ENCODE data around the gene PTPRN2. TPM values are rescaled to one million over a fixed set of nuclear protein-coding genes. Genes with fewer than 3 reads are reported as not detected.

PTPRN2 gene
- total RNA-seq, 1 experiment from 2014 or later: 2.1 TPM

DNA sequence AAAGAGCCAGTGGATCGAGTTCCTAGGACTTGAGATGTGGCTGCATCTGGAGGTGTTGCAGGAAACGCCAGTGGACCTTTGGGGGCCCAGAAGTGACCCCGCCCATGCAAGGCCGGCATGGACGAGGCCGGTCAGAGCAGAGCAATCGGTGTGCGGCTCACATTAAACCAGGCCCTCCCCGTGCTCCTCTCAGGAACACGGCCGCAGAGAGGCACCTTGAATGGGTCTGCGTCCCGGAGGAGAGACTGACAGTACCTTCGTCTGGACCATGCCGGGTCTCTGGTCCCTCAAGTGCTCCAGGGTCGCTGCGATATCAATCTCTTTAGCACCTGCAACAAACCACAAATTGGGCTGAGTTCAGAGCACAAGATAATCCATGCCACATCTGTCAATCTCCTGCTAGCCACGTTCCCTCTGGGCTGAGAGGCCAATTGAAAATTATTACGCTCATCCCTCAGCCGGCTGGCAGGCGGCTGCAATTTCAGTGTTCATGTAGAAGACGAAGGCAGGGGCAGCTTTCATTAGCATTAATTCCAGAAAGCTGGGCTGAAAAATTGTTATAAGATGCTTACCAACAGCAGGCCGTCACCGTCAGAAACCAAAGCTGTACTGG, 1038.8 kb downstream of the PTPRN2 start:
- Histone ChIP-seq H3K27me3 (ENCODE audit: insufficient read depth, low read length) (no peaks in the 10 kb centered on the region), H2AFZ (ENCODE audit: low read depth, low read length, poor library complexity, severe bottlenecking) (no peak overlapping the region), H3K79me2 (ENCODE audit: insufficient read depth, low read length) (no peaks in the 10 kb centered on the region), H3K27ac (ENCODE audit: low read depth, low read length) (no peak overlapping the region), H3K4me1 (ENCODE audit: control insufficient read depth in 1 of 2, insufficient read depth in 2 of 2, low read length in 2 of 2) (no peaks in the 10 kb centered on the region), H3K9me2 (ENCODE audit: insufficient read depth) (no peaks in the 10 kb centered on the region), H3K4me2 (ENCODE audit: low read length) (no peak overlapping the region), H3K36me3 (ENCODE audit: control insufficient read depth in 1 of 2, insufficient read depth in 2 of 2, low read length in 2 of 2) (no peaks in the 10 kb centered on the region), H3K9ac (ENCODE audit: low read length) (no peak overlapping the region), H3K9me3 (ENCODE audit: control insufficient read depth in 1 of 2, insufficient read depth in 1 of 2, low read depth in 1 of 2, low read length in 2 of 2) (no peaks in the 10 kb centered on the region), H3K4me3 (replicated peaks in 1 of 2; ENCODE audit: low read depth in 1 of 2, low read length in 2 of 2) (no peak overlapping the region), H4K20me1 (ENCODE audit: insufficient read depth) (no peaks in the 10 kb centered on the region)
- ATAC-seq (no peak), DNase-seq (ENCODE audit: low read depth, low spot score) (no peak)
- RAD21 ChIA-PET (ENCODE audit: low non-redundant PET in 1 of 2, low total read pairs in 2 of 2, uncharacterized antibody in 2 of 2, unreplicated experiment in 2 of 2): no interaction called here
- intact Hi-C loops (cut with micrococcal nuclease): no loop called here
- no peak for TF ChIP-seq MAX (IDR thresholded peaks at IDR 0.05)
- no peak for TF ChIP-seq POLR2AphosphoS5 (IDR thresholded peaks at IDR 0.05; ENCODE audit: low read depth, low read length)
- TF ChIP-seq CEBPB (IDR thresholded peaks at IDR 0.05; ENCODE audit: low read depth): no peak
- TF ChIP-seq, protein P1, sequence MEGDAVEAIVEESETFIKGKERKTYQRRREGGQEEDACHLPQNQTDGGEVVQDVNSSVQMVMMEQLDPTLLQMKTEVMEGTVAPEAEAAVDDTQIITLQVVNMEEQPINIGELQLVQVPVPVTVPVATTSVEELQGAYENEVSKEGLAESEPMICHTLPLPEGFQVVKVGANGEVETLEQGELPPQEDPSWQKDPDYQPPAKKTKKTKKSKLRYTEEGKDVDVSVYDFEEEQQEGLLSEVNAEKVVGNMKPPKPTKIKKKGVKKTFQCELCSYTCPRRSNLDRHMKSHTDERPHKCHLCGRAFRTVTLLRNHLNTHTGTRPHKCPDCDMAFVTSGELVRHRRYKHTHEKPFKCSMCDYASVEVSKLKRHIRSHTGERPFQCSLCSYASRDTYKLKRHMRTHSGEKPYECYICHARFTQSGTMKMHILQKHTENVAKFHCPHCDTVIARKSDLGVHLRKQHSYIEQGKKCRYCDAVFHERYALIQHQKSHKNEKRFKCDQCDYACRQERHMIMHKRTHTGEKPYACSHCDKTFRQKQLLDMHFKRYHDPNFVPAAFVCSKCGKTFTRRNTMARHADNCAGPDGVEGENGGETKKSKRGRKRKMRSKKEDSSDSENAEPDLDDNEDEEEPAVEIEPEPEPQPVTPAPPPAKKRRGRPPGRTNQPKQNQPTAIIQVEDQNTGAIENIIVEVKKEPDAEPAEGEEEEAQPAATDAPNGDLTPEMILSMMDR (IDR thresholded peaks at IDR 0.05 in 2 of 3, conservative IDR thresholded peaks at IDR 0.05 in 1 of 3; ENCODE audit: borderline replicate concordance in 1 of 3, insufficient read depth in 1 of 3, low read depth in 2 of 3, low read length in 2 of 3): no peak
- TF ChIP-seq JUND (IDR thresholded peaks at IDR 0.05): no peak
- no peak for TF ChIP-seq SIN3A (IDR thresholded peaks at IDR 0.05; ENCODE audit: low read depth)
- TF ChIP-seq SP1 (IDR thresholded peaks at IDR 0.05; ENCODE audit: low read depth): no peak
- TF ChIP-seq EZH2phosphoT487 (IDR thresholded peaks at IDR 0.05; ENCODE audit: borderline replicate concordance): no peak
- TF ChIP-seq EZH2 (IDR thresholded peaks at IDR 0.05): no peak
- no peak for TF ChIP-seq RAD21 (IDR thresholded peaks at IDR 0.05; ENCODE audit: low read depth)
- no peak for TF ChIP-seq SRF (IDR thresholded peaks at IDR 0.05; ENCODE audit: low read depth)
- TF ChIP-seq TCF7L2 (IDR thresholded peaks at IDR 0.05; ENCODE audit: borderline replicate concordance, extremely low read depth, insufficient read depth, insufficient read length): no peak
- TF ChIP-seq ELF1 (IDR thresholded peaks at IDR 0.05; ENCODE audit: borderline replicate concordance, low read depth): no peak
- TF ChIP-seq, protein P2, sequence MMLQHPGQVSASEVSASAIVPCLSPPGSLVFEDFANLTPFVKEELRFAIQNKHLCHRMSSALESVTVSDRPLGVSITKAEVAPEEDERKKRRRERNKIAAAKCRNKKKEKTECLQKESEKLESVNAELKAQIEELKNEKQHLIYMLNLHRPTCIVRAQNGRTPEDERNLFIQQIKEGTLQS (IDR thresholded peaks at IDR 0.05): no peak
- TF ChIP-seq POLR2A (IDR thresholded peaks at IDR 0.05; ENCODE audit: borderline replicate concordance, extremely low read depth, insufficient read depth, insufficient read length): no peak
- no peak for TF ChIP-seq ZFX (IDR thresholded peaks at IDR 0.05)
- TF ChIP-seq EGR1 (IDR thresholded peaks at IDR 0.05; ENCODE audit: low read depth): no peak
- BruUV-seq (replicated peaks): no TSS peak
- POLR2A ChIA-PET: no interaction called here
- CTCF ChIA-PET: no interaction called here
